Mesenchymal stem cell (in vitro differentiated cells and primary cell): Measurements from ENCODE around the gene TMEM203.

ENCODE experiments used
- DNase-seq: peaks from one replicate; pipeline ENCODE4 v3.0.0-alpha.2; 2013
- H2AFZ ChIP-seq: one replicate; pipeline ENCODE4 v1.6.1; 2013; ENCODE audit warnings: low read depth, mild to moderate bottlenecking, control low read depth, inconsistent platforms, low read length, moderate library complexity
- H2AK5ac ChIP-seq: 2 replicates; pipeline ENCODE4 v1.6.1; 2013; ENCODE audit warnings: low read length, moderate library complexity, mild to moderate bottlenecking, inconsistent platforms; ENCODE audit not compliant: severe bottlenecking
- H2BK120ac ChIP-seq: one replicate; pipeline ENCODE4 v1.6.1; 2013; ENCODE audit warnings: low read depth, mild to moderate bottlenecking, inconsistent platforms, low read length, moderate library complexity
- H2BK12ac ChIP-seq, 2 experiments: one replicate each; pipeline ENCODE4 v1.6.1; 2013; ENCODE audit warnings: inconsistent platforms in 2 of 2, low read length in 2 of 2, mild to moderate bottlenecking in 2 of 2, moderate library complexity in 2 of 2, control low read depth in 1 of 2
- H2BK15ac ChIP-seq: one replicate; pipeline ENCODE4 v1.6.1; 2013; ENCODE audit warnings: mild to moderate bottlenecking, low read depth, inconsistent platforms; ENCODE audit not compliant: poor library complexity, severe bottlenecking
- H2BK5ac ChIP-seq: 2 replicates; pipeline ENCODE4 v1.6.1; 2013; ENCODE audit warnings: low read depth, mild to moderate bottlenecking, low read length, control low read depth, inconsistent platforms; ENCODE audit not compliant: poor library complexity, severe bottlenecking
- H3K14ac ChIP-seq, 2 experiments: one replicate each; pipeline ENCODE4 v1.6.1; 2013; ENCODE audit warnings: inconsistent platforms in 2 of 2, low read length in 2 of 2, control low read depth in 1 of 2, mild to moderate bottlenecking in 1 of 2, moderate library complexity in 1 of 2
- H3K18ac ChIP-seq, 2 experiments: one replicate each; pipeline ENCODE4 v1.6.1; 2013; ENCODE audit warnings: inconsistent platforms in 2 of 2, low read length in 2 of 2, control low read depth in 1 of 2, low read depth in 1 of 2, mild to moderate bottlenecking in 1 of 2
- H3K23ac ChIP-seq, 2 experiments: one replicate each; pipeline ENCODE4 v1.6.1; 2013; ENCODE audit warnings: inconsistent platforms in 2 of 2, low read length in 2 of 2, mild to moderate bottlenecking in 2 of 2, moderate library complexity in 2 of 2, control low read depth in 1 of 2
- H3K27ac ChIP-seq: 2 replicates; pipeline ENCODE4 v1.5.1; 2013; ENCODE audit warnings: mild to moderate bottlenecking, moderate library complexity, low read length, control low read depth, inconsistent platforms; ENCODE audit not compliant: poor library complexity, severe bottlenecking
- H3K27me3 ChIP-seq, 2 experiments: 2 replicates each; pipeline versions ENCODE4 v1.6.1 to v1.7.0; 2013; ENCODE audit warnings: low read length in 2 of 2, mild to moderate bottlenecking in 2 of 2, moderate library complexity in 2 of 2, control low read depth in 1 of 2, inconsistent platforms in 1 of 2; ENCODE audit not compliant: control insufficient read depth in 1 of 2, insufficient read depth in 1 of 2
- H3K36me3 ChIP-seq, 2 experiments: 2 replicates each; pipeline versions ENCODE4 v1.6.1 to v1.7.0; 2013; ENCODE audit warnings: low read length in 2 of 2, control low read depth in 1 of 2, inconsistent platforms in 1 of 2, low read depth in 1 of 2, mild to moderate bottlenecking in 1 of 2; ENCODE audit not compliant: insufficient read depth in 2 of 2, control insufficient read depth in 1 of 2
- H3K4ac ChIP-seq, 2 experiments: one replicate each; pipeline ENCODE4 v1.6.1; 2013; ENCODE audit warnings: inconsistent platforms in 2 of 2, low read length in 2 of 2, mild to moderate bottlenecking in 2 of 2, moderate library complexity in 2 of 2, control low read depth in 1 of 2, low read depth in 1 of 2
- H3K4me1 ChIP-seq: 2 replicates; pipeline ENCODE4 v1.6.1; 2013; ENCODE audit warnings: low read depth, low read length, control low read depth; ENCODE audit not compliant: control insufficient read depth, insufficient read depth
- H3K4me2 ChIP-seq: 2 replicates; pipeline ENCODE4 v1.6.1; 2013; ENCODE audit warnings: low read length, mild to moderate bottlenecking, inconsistent platforms; ENCODE audit not compliant: poor library complexity, severe bottlenecking
- H3K4me3 ChIP-seq, 2 experiments: 2 replicates each; pipeline versions ENCODE4 v1.5.1 to v1.7.0; 2013; ENCODE audit warnings: low read length in 2 of 2, mild to moderate bottlenecking in 2 of 2, control low read depth in 1 of 2, low read depth in 1 of 2; ENCODE audit not compliant: insufficient read depth in 1 of 2
- H3K79me1 ChIP-seq: replicated peaks from 2 replicates; pipeline ENCODE4 v1.6.1; 2013; ENCODE audit warnings: mild to moderate bottlenecking, control low read depth, low read length, inconsistent platforms; ENCODE audit not compliant: poor library complexity, severe bottlenecking
- H3K9ac ChIP-seq: 2 replicates; pipeline ENCODE4 v1.7.0; 2013; ENCODE audit warnings: mild to moderate bottlenecking, low read length, moderate library complexity
- H3K9me3 ChIP-seq: 2 replicates; pipeline ENCODE4 v1.7.0; 2013; ENCODE audit warnings: mild to moderate bottlenecking, low read length; ENCODE audit not compliant: control insufficient read depth
- H4K8ac ChIP-seq: one replicate; pipeline ENCODE4 v1.6.1; 2013; ENCODE audit warnings: inconsistent platforms, mild to moderate bottlenecking, low read length, moderate library complexity
- H4K91ac ChIP-seq: one replicate; pipeline ENCODE4 v1.6.1; 2013; ENCODE audit warnings: mild to moderate bottlenecking, low read length, inconsistent platforms
- WGBS: methylation state at CpG from one replicate; pipeline ENCODE4 v1.1.7; 2013; ENCODE audit warnings: mixed read lengths; 5-methylcytosine and 5-hydroxymethylcytosine counted together

The TMEM203 gene

GRCh38 chr9:137218212-137218753 is 12.8 kb upstream of the TMEM203 start:
- Histone ChIP-seq H3K27me3 (no peaks in the 10 kb centered on the region), H3K36me3 (peaks cover 5 to 43% of the 10 kb centered on the region in 2 experiments)
- WGBS = 97% methylated on average over 27 of the region's 30 CpGs

GRCh38 chr9:137217276-137218211 is 12.1 kb upstream of the TMEM203 start:
- peak overlapping the region; percentile 32 to 42 for H3K4ac ChIP-seq
- no peaks in the 10 kb centered on the region for H3K27me3 ChIP-seq
- DNase-seq = peak; percentile 63
- peaks cover 5 to 50% of the 10 kb centered on the region in 2 experiments for H3K36me3 ChIP-seq
- H3K4me2 ChIP-seq = no peak overlapping the region
- H3K4me3 ChIP-seq = peak overlapping the region in 1 of 2 experiments; percentile 69
- no peaks in the 10 kb centered on the region for H3K9me3 ChIP-seq
- H2BK12ac ChIP-seq = peak overlapping the region in 1 of 2 experiments; percentile 73
- H2BK15ac ChIP-seq = peak overlapping the region; percentile 97
- peak overlapping the region in 1 of 2 experiments; percentile 35 for H3K14ac ChIP-seq
- H2BK120ac ChIP-seq = no peak overlapping the region
- H3K27ac ChIP-seq = no peak overlapping the region
- peaks cover 3% of the 10 kb centered on the region for H3K79me1 ChIP-seq
- H4K8ac ChIP-seq = peak overlapping the region; percentile 52
- peak overlapping the region; percentile 64 for H4K91ac ChIP-seq
- H2AK5ac ChIP-seq = no peak overlapping the region
- H3K18ac ChIP-seq = peak overlapping the region; percentile 34 to 61
- no peak overlapping the region for H2BK5ac ChIP-seq
- H3K23ac ChIP-seq = peak overlapping the region in 1 of 2 experiments; percentile 23
- H2AFZ ChIP-seq = no peak overlapping the region
- H3K9ac ChIP-seq = peak overlapping the region; percentile 60
- 43% methylated on average over 36 of the region's 36 CpGs for WGBS
- peaks cover 53% of the 10 kb centered on the region for H3K4me1 ChIP-seq

More at GRCh38 chr9:137218212-137218753, 12.8 kb upstream of the TMEM203 start:
- Histone ChIP-seq H3K79me1 (no peaks in the 10 kb centered on the region), H2AK5ac (no peak overlapping the region), H2BK12ac (peak overlapping the region in 1 of 2 experiments; percentile 73), H3K18ac (peak overlapping the region; percentile 14 to 19), H3K4me3 (peak overlapping the region; percentile 5 to 69), H3K9me3 (no peaks in the 10 kb centered on the region), H4K91ac (peak overlapping the region; percentile 64), H3K9ac (no peak overlapping the region), H2BK5ac (no peak overlapping the region), H3K14ac (no peak overlapping the region), H2BK120ac (no peak overlapping the region), H2BK15ac (peak overlapping the region; percentile 97), H3K4me2 (no peak overlapping the region), H3K4ac (peak overlapping the region in 1 of 2 experiments; percentile 58), H3K4me1 (peaks cover 59% of the 10 kb centered on the region), H3K23ac (peak overlapping the region in 1 of 2 experiments; percentile 40), H3K27ac (peak overlapping the region; percentile 59), H4K8ac (peak overlapping the region; percentile 59), H2AFZ (no peak overlapping the region)
- no peak for DNase-seq

GRCh38 chr9:137216188-137216965 is 10.9 kb upstream of the TMEM203 start:
- no peak overlapping the region for H3K18ac ChIP-seq
- no peak overlapping the region for H2AK5ac ChIP-seq
- H3K23ac ChIP-seq = no peak overlapping the region
- H3K79me1 ChIP-seq = peaks cover 3% of the 10 kb centered on the region
- H3K36me3 ChIP-seq = peaks cover 5 to 62% of the 10 kb centered on the region in 2 experiments
- H2BK120ac ChIP-seq = no peak overlapping the region
- H2AFZ ChIP-seq = no peak overlapping the region
- no peak overlapping the region for H2BK5ac ChIP-seq
- no peaks in the 10 kb centered on the region for H3K27me3 ChIP-seq
- H3K4me1 ChIP-seq = peaks cover 45% of the 10 kb centered on the region
- no peak overlapping the region for H3K4me2 ChIP-seq
- H3K14ac ChIP-seq = no peak overlapping the region
- no peak overlapping the region for H2BK12ac ChIP-seq
- no peak overlapping the region for H3K27ac ChIP-seq
- no peak overlapping the region for H4K8ac ChIP-seq
- no peak overlapping the region for H3K4ac ChIP-seq
- H3K9ac ChIP-seq = no peak overlapping the region
- H3K4me3 ChIP-seq = no peak overlapping the region
- H2BK15ac ChIP-seq = no peak overlapping the region
- DNase-seq = no peak
- no peak overlapping the region for H4K91ac ChIP-seq
- no peaks in the 10 kb centered on the region for H3K9me3 ChIP-seq
- WGBS = 98% methylated on average over 30 of the region's 30 CpGs
